CD4-positive, alpha-beta T cell treated with Interleukin-12 subunit alpha and Interleukin-12 subunit beta, for 1 hour (primary cell): Measurements from ENCODE around the gene CKS2.

ENCODE experiments used
- DNase-seq: peaks from one replicate; pipeline ENCODE4 v3.0.0-alpha.2; 2020

CKS2 gene

GRCh38 chr9:89351584-89352300 is 40.7 kb downstream of the CKS2 start:
- no peak for DNase-seq

GRCh38 chr9:89352451-89352850 is 41.5 kb downstream of the CKS2 start:
- DNase-seq = no peak

GRCh38 chr9:89352874-89353649 is 42.1 kb downstream of the CKS2 start:
- no peak for DNase-seq

- DNase-seq = no peak
Observed at GRCh38 chr9:89353989-89354388, 43.0 kb downstream of the CKS2 start.

GRCh38 chr9:89354471-89354870 is 43.5 kb downstream of the CKS2 start:
- DNase-seq = no peak

GRCh38 chr9:89356782-89357181 is 45.8 kb downstream of the CKS2 start:
- DNase-seq = no peak

- DNase-seq = no peak
Observed at GRCh38 chr9:89357331-89358197, 46.6 kb downstream of the CKS2 start.

GRCh38 chr9:89358376-89358916 is 47.5 kb downstream of the CKS2 start:
- no peak for DNase-seq

GRCh38 chr9:89358985-89359384 is 48.0 kb downstream of the CKS2 start:
- DNase-seq = no peak

GRCh38 chr9:89359751-89360261 is 48.8 kb downstream of the CKS2 start:
- DNase-seq = no peak

GRCh38 chr9:89360465-89360864 is 49.5 kb downstream of the CKS2 start:
- DNase-seq = no peak

GRCh38 chr9:89361031-89361430 is 50.0 kb downstream of the CKS2 start:
- DNase-seq = no peak

- no peak for DNase-seq
Observed at GRCh38 chr9:89361816-89362646, 51.0 kb downstream of the CKS2 start.

GRCh38 chr9:89362647-89363310 is 51.8 kb downstream of the CKS2 start:
- DNase-seq = no peak

- no peak for DNase-seq
Observed at GRCh38 chr9:89363311-89363670, 52.3 kb downstream of the CKS2 start.

GRCh38 chr9:89363921-89364665 is 53.1 kb downstream of the CKS2 start:
- no peak for DNase-seq

GRCh38 chr9:89364666-89365531 is 53.9 kb downstream of the CKS2 start:
- no peak for DNase-seq

- no peak for DNase-seq
Observed at GRCh38 chr9:89365532-89365912, 54.5 kb downstream of the CKS2 start.
